NCI-H2029 treated with DMSO at 0.1 percent for 48 hours (cell line): ENCODE measurements around the gene TUBG2.

Experiments used
- DNase-seq: peaks from one replicate; lab custom pipeline; 2025; lab: John Stamatoyannopoulos, UW

Gene TUBG2

DNA sequence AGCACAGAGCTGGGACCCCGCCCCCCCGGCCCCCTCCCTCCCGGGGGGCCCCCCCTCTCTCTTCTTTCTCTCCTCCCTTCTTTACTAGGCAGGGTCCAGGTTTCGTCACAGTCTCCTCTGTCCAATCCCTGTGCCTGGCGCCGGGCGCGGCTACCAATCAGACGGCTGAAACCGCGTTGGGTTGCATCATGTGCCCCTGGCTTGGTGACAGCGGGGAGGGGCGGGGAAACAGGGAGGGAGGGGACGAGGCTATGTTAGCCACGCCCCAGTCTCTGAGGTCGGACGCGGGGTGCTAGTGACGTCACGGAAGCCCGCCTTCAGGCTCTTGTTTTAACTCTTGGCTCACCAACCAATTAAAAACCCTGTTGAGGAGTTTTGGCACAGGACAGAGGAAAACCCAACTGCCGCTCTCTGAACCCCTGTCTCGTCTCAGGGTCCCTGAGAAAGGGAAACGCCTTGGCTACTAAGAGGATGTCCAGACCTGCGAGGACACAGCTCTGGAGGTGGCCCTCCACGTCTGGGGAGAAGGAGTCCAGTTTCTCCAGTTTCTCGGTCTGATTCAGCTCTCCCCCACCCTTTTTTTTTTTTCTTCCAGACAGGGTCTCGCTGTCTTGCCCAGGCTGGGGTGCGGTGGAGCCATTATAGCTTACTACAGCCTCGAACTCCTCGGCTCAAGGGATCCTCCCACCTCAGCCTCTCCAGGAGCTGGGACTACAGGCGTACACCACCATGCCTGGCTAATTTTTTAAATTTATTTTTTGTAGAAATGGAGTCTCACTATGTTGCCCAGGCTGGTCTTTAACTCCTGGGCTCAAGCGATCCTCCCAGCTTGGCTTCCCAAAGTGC, 18.2 kb downstream of the TUBG2 start:
- DNase-seq, result peak; percentile 96

DNA sequence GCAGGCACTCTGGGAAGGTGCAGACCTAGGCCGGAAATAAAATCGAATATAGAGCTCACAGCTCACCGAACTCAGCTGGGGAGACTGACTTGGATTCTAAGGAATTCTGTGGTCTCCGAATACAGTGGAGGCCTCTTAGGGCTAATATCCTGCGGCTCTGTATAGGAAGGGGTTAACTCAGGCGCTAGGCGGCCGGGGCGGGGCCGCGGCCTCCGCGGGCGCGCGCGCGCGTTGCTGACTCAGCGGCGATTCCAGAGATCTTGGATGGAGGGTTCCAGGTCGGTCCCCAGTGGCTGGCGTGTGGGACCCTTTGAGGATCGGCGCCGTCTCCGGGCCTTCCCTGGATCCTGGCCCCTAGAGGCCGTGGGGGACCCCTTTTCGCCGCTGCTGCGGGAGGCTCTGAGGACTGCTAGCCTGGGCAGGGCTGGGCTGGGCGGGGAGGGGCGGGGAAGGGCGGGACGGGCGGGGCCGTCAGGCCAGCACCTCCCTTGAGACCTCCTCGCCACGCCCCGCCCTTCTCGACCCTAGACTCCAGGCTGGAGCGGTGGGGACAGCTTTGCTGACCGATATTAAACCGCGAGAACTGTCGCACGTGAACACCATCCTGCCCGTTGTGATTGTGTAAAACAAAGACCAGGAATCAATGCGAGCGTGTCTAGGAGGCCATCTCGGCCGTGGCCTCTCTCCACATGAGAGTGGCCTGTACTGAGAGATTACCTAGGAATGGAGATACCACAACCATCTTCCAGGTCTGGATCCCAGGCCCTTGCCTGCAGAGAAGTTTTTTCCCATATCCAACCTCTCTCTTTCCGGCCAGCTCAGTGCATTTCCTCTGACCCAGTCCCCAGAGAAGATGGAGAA, 19.1 kb downstream of the TUBG2 start:
- DNase-seq, result peak; percentile 62

DNA sequence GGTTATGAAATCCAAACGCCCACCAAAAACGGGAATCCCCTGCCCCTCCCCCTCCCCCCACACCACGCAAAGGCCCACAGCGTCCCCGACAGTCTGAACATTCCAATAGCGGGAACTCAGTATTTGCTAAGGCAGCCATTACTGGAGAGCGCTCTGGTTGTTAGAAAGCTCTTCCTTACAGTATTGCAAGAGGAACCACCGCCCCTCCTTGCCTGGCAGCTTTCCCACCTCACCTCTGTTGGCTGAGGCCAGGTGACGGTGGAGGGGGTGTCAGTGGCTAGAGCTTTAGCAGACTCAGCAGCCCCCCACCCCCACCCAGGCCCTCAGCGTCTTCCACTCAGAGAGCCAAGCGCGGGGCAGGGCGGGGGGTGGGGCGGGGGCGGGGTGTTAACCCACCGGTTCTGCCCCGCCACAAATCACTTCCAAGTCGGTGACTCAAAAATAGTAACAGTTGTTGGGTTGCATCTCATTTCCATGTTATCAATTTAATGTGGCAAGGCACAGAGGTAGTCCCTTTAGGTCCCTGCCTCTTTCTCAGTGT, 19.9 kb downstream of the TUBG2 start:
- peak; percentile 64 for DNase-seq

- DNase-seq, result no peak
These were observed 20.6 kb downstream of the TUBG2 start for GRCh38 chr17:42679492-42680330.

GRCh38 chr17:42680331-42680808, 21.3 kb downstream of the TUBG2 start:
- no peak for DNase-seq

DNA sequence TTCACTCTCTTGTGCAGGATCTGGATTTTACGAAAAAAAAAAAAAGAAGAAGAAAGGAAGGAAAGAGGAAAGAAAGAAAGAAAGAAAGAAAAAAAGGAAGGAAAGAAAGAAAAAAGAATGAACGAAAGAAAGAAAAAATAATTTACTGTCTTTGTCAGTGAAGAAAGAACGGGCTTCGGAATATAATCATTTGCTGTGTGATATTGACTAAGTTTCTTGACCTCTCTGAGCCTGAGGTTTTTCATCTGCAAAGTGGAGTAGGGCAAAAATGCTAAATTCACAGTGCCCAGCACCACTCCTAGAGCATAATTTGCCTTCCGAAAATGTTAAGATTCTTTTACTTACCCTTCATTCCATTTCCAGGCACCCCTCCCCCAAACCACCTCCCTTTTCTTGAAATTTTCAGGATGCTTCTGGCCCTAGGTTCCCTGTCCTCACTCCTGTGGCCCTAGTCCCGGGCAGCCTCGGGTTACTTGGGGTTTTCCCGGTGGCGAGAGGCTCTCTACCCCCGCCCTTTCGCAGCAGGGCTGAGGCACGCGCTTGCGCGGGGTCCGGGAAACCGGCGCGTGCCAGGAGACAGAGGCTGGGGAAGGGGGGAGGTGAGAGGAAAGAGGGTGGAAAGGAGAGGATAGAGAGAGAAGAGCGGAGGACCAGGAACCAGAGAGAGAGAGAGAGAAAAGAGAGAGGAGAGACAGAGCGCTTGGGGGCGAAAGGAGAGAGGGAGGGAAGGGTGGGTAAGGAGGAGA, 23.1 kb downstream of the TUBG2 start, which contains the start of gene CNTNAP1:
Gene CNTNAP1, plus strand, starts transcription at position 556 of the 746 bp plus-strand sequence. CDS start 299 bp downstream, outside the sequence.
- no peak for DNase-seq

DNA sequence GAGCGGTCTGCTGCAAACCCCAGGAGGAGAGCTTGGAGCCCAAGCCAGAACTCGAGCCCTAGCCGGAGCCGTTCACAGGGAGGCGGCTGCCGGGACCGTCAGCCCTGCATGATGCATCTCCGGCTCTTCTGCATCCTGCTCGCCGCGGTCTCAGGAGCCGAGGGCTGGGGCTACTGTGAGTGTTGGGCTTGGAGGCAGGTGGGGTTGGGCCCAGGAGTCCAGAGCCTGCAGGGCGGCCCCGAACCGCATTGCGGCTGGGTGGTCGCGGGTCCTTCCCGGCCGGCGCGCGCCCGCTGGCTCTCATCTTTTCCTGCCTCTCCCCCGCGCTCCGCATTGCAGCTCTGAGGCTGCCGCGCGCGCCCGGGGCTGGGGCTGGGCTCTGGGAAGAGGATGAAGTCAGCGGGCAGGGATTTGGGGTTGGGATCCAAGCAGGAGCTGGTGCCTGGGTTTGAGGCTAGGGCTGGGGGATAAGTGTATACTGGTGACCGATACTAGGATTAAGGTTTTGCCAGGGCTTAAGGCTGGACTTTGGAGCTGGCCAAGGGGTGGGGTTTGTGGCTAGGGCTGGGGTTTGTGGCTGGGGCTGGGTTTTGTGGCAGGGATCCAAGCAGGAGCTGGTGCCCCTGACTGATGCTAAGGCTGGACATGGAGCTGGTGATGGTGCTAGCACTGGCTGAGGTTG, 23.8 kb downstream of the TUBG2 start:
- no peak for DNase-seq

DNA sequence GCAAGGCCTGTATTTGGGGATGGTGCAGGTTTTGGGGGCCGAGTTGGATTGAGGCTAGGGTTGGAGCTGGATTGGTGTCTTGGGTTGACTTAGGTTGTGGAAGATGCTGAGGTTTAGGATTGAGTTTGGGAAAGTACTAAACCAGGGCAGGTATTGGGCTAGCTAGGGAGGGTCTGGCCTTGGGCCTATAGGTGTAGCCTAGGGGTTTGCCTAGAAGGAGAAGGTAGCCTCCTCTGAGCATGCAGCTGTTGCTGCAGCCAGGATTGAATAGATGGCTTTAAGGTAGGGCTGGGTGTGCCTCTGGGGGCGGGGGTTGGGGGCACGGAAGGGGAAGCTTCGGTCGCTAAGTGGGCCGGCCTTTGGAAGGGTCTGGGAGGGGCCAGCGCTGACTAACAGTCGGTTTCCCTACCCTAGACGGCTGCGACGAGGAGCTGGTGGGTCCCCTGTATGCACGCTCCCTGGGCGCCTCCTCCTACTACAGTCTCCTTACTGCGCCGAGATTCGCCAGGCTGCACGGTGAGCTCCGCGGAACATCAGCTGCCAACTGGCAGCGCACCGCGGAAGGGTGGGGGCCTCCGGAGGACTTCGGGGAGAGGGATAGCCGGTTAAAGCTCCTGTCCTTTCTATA, 24.4 kb downstream of the TUBG2 start:
- DNase-seq, result no peak

DNA sequence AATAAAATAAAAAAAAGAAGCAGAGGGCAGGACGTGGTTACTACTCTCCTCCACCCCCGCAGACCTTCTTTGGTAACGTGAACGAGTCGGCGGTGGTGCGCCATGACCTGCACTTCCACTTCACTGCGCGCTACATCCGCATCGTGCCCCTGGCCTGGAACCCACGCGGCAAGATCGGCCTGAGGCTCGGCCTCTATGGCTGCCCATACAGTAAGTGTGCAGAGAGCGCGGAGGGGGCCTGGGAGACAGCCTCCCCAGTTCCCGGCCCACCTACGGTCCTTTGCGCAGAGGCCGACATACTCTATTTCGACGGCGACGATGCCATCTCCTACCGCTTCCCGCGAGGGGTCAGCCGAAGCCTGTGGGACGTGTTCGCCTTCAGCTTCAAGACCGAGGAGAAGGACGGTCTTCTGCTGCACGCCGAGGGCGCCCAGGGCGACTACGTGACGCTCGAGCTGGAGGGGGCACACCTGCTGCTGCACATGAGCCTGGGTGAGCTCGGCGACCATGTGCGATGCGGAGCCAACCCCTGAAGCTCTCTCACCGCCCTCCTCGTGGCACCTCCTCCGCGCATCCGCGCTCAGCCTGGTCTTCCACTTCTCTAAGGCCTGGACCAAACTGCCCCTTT, 26.0 kb downstream of the TUBG2 start:
- DNase-seq, result no peak

GRCh38 chr17:42685831-42686230, 26.7 kb downstream of the TUBG2 start:
- no peak for DNase-seq

DNA sequence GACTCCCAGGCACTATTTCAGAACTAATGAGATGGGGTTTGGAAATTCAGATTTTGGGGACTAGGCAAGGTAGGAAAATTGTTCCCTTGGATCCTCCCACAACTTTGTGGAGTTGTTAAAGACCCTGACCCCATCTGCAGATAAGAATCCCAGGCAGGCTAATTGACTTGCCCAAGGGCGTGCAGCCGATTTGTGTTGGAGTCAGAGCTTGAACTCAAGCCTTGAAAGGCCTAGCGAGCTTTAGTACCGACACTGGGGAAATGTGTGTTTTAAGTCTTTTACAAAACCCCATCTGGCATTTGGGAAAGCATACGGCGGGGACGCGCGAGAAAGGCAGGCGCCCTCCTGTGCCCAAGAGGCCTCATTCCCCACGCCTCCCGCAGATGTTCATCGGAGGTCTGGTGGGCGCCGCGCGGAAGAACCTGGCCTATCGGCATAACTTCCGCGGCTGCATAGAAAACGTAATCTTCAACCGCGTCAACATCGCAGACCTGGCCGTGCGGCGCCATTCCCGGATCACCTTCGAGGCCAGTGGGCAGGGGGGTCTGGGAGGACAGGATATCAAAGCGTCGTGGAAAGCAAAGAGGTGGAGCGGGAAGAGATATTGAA, 27.5 kb downstream of the TUBG2 start:
- no peak for DNase-seq

DNA sequence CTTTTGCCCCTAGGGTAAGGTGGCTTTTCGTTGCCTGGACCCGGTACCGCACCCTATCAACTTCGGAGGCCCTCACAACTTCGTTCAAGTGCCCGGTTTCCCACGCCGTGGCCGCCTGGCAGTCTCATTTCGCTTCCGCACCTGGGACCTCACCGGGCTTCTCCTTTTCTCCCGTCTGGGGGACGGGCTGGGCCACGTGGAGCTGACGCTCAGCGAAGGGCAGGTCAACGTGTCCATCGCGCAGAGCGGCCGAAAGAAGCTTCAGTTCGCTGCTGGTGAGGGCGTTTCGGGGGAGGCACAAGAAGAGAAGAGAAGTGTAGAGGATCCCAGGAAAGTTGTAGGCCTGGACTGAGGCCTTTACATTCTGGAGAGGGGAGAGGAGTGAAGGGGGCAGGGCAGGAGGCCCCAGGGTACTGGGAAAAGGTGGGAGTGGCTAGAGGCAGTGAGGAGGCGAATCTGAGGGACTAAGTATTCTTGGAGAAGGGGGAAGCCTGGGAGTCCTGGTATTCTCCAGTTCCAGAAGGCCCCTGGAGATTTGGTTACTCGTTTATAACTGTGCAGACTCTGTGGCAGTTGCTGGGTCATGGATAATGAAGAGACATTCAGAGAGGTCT, 28.7 kb downstream of the TUBG2 start:
- no peak for DNase-seq

GRCh38 chr17:42690596-42690995, 31.5 kb downstream of the TUBG2 start:
- DNase-seq, result no peak

DNA sequence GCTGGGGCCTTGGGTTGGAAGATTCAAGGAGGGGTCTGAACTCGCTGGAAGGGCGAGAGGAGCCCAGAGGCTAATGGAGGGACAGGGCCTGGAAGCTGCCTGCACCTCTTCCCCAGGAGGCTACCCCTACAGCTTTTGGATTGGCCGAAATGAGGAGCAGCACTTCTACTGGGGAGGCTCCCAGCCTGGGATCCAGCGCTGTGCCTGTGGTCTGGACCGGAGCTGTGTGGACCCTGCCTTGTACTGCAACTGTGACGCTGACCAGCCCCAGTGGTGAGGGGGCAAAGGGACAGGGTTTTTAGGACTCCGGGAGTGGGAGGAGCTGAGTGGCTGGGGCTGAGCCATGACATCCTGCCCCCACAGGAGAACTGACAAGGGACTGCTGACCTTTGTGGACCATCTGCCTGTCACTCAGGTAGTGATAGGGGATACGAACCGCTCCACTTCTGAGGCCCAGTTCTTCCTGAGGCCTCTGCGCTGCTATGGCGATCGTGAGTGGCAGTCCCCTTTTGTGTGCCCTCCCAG, 32.0 kb downstream of the TUBG2 start:
- DNase-seq, result no peak

- no peak for DNase-seq
These were observed 33.4 kb downstream of the TUBG2 start for GRCh38 chr17:42692489-42692888.

GRCh38 chr17:42694524-42694923, 35.4 kb downstream of the TUBG2 start:
- no peak for DNase-seq

DNA sequence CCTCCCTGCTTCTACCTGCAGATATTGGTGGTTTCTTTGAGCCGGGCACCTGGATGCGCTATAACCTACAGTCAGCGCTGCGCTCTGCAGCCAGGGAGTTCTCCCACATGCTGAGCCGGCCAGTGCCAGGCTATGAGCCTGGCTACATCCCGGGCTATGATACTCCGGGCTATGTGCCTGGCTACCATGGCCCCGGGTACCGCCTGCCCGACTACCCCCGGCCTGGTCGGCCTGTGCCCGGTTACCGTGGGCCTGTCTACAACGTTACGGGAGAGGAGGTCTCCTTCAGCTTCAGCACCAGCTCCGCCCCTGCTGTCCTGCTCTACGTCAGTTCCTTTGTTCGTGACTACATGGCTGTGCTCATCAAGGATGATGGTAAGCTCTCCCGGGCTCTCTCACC, 36.4 kb downstream of the TUBG2 start:
- no peak for DNase-seq

DNA sequence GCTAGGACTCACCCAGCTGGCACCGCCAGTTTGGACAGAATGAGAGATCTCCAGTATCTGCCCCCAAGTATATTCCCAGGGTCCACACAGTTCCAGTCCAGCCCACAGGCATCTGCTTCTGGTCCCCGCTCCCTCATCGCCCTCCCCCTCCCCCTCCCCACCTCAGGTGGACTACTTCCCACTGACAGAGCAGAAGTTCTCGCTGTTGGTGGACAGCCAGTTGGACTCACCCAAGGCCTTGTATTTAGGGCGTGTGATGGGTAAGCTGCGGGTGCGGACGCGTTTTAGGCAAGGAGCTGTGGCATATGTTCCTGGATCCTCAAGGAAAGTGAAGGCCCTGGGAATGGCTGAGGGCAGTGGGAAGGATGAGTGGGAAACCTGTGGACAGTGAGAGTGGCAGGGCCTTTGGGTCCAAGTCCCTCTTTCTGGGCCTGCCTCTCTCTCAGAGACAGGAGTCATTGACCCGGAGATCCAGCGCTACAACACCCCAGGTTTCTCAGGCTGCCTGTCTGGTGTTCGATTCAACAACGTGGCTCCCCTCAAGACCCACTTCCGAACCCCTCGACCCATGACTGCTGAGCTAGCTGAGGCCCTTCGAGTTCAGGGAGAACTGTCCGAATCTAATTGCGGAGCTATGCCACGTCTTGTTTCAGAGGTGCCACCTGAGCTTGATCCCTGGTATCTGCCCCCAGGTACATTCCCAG, 38.2 kb downstream of the TUBG2 start:
- no peak for DNase-seq
